ENCODE results near the gene LIAS.
"Not testable (repeated sequence)": the region's sequence is repeated elsewhere in the genome, so short reads cannot be mapped to it uniquely, and the experiment has no call there.

LIAS gene

DNA sequence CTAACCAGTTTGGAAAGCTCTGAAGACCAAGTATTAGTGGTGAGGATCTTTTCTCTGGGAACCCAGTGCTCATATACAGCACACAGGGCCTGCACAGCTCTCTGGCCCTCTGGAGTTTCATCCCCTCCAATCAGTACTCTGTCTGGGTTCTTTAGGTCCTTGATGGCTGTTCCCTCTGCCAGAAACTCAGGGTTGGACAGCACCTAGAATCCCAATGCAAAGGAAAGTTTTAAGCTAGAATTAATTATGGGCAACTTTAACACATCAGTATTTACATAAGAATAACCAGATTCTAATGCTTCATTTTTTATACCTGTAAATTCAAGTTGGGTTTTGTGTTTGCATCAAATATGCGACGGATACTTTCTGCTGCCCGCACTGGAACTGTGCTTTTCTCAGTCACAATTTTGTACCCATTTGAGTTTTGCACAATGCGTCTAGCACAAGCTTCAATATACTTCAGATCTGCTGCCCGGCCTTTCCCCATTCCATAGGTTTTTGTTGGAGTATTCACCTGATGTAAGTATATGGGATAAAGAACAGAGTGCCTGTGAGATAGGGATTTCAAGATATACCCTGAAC lies 51.6 kb downstream of the LIAS start:
- Histone ChIP-seq H3K4me3 (ENCODE audit: low read depth in 1 of 2, low read length in 1 of 2) (no peak overlapping the region), H3K36me3 (peaks cover 29% of the 10 kb centered on the region), H3K4me1 (ENCODE audit: control insufficient read depth in 1 of 2, insufficient read depth in 1 of 2, low read depth in 1 of 2, low read length in 1 of 2) (no peaks in the 10 kb centered on the region), H3K27ac (no peak overlapping the region), H3K9me3 (no peaks in the 10 kb centered on the region), H3K27me3 (no peaks in the 10 kb centered on the region)
- no peak for TF ChIP-seq CTCF (IDR thresholded peaks at IDR 0.05)

- H3K9me3 ChIP-seq; H3K4me1 ChIP-seq (ENCODE audit: control insufficient read depth in 1 of 2, insufficient read depth in 1 of 2, low read depth in 1 of 2, low read length in 1 of 2); H3K4me3 ChIP-seq (ENCODE audit: low read depth in 1 of 2, low read length in 1 of 2); H3K27ac ChIP-seq; H3K27me3 ChIP-seq: not testable (repeated sequence)
- peaks cover 21% of the 10 kb centered on the region for H3K36me3 ChIP-seq
These were observed 55.4 kb downstream of the LIAS start for GRCh38 chr4:39514266-39514665.

DNA sequence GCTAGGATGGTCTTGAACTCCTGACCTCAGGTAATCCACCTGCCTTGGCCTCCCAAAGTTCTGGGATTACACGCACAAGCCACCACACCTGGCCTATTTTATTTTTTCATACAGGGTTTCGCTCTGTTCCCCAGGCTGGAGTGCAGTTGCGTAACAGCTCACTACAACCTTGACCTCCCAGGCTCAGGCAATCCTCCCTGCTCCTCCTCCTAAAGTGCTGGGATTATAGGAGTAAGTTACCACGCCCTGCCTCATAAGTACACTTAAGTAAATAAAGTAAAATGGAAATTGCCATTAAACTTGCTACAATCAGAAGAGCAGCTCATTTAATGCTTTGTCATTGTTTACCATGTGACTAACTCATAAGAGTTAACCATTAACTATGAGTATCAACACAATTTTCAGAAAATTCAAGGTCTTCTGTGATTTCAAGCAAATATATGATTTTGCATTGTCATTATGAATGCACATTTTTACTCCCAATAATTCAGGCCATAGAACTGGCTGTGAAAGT lies 56.1 kb downstream of the LIAS start:
- TF ChIP-seq CTCF (IDR thresholded peaks at IDR 0.05) = no peak
- no peaks in the 10 kb centered on the region for H3K9me3 ChIP-seq
- H3K27ac ChIP-seq = no peak overlapping the region
- no peaks in the 10 kb centered on the region for H3K27me3 ChIP-seq
- H3K36me3 ChIP-seq = peaks cover 16% of the 10 kb centered on the region
- H3K4me3 ChIP-seq (ENCODE audit: low read depth in 1 of 2, low read length in 1 of 2) = no peak overlapping the region
- H3K4me1 ChIP-seq (ENCODE audit: control insufficient read depth in 1 of 2, insufficient read depth in 1 of 2, low read depth in 1 of 2, low read length in 1 of 2) = no peaks in the 10 kb centered on the region

GRCh38 chr4:39515669-39516401 lies 57.0 kb downstream of the LIAS start:
- H3K9me3 ChIP-seq; H3K4me1 ChIP-seq (ENCODE audit: control insufficient read depth in 1 of 2, insufficient read depth in 1 of 2, low read depth in 1 of 2, low read length in 1 of 2); H3K4me3 ChIP-seq (ENCODE audit: low read depth in 1 of 2, low read length in 1 of 2); H3K27me3 ChIP-seq; H3K36me3 ChIP-seq; H3K27ac ChIP-seq: not testable (repeated sequence)

- Histone ChIP-seq H3K4me1 (ENCODE audit: control insufficient read depth in 1 of 2, insufficient read depth in 1 of 2, low read depth in 1 of 2, low read length in 1 of 2) (no peaks in the 10 kb centered on the region), H3K36me3 (peaks cover 9% of the 10 kb centered on the region), H3K4me3 (ENCODE audit: low read depth in 1 of 2, low read length in 1 of 2) (no peak overlapping the region), H3K9me3 (no peaks in the 10 kb centered on the region), H3K27me3 (no peaks in the 10 kb centered on the region), H3K27ac (no peak overlapping the region)
- no peak for TF ChIP-seq CTCF (IDR thresholded peaks at IDR 0.05)
These were observed 57.6 kb downstream of the LIAS start for GRCh38 chr4:39516407-39516966.

DNA sequence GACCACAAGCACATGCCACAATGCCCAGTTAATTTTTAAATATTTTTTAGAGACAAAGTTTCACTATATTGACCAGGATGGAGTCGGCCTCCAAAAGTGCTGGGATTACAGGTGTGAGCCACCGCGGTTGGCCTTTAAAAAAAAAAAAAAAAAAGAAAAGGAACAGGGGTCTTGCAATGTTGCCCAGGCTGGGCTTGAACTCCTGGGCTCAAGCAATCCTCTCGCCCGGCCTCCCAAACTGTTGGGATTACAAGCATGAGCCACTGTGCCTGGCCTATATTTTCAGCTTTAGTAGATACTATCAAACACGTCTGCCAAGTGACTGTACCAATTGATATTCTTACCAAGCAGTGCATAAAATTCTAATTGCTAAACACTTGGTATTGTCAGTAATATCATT lies 59.6 kb downstream of the LIAS start:
- no peaks in the 10 kb centered on the region for H3K36me3 ChIP-seq
- no peak overlapping the region for H3K27ac ChIP-seq
- H3K4me1 ChIP-seq (ENCODE audit: control insufficient read depth in 1 of 2, insufficient read depth in 1 of 2, low read depth in 1 of 2, low read length in 1 of 2) = no peaks in the 10 kb centered on the region

More for the DNA sequence above, 59.6 kb downstream of the LIAS start:
- TF ChIP-seq CTCF (IDR thresholded peaks at IDR 0.05) = no peak
- no peaks in the 10 kb centered on the region for H3K27me3 ChIP-seq
- H3K9me3 ChIP-seq = no peaks in the 10 kb centered on the region
- no peak overlapping the region for H3K4me3 ChIP-seq (ENCODE audit: low read depth in 1 of 2, low read length in 1 of 2)
